Mesendoderm (in vitro differentiated cells): ENCODE data around the gene SYT17.

Experiments used
- DNase-seq: peaks from one replicate; pipeline ENCODE4 v3.0.0; 2013
- H2AK5ac ChIP-seq: 2 replicates; pipeline ENCODE4 v1.6.1; 2013; ENCODE audit warnings: low read length, inconsistent platforms
- H2BK120ac ChIP-seq: 2 replicates; pipeline ENCODE4 v1.6.1; 2013; ENCODE audit warnings: low read depth, mild to moderate bottlenecking, low read length, moderate library complexity, mixed read lengths
- H2BK15ac ChIP-seq: replicated peaks from 2 replicates; pipeline ENCODE4 v1.6.1; 2013; ENCODE audit warnings: low read depth, mild to moderate bottlenecking, moderate library complexity
- H2BK5ac ChIP-seq: 2 replicates; pipeline ENCODE4 v1.6.1; 2013; ENCODE audit warnings: low read length, inconsistent platforms
- H3K18ac ChIP-seq: 2 replicates; pipeline ENCODE4 v1.6.1; 2013; ENCODE audit warnings: mild to moderate bottlenecking, low read length, mixed read lengths
- H3K23ac ChIP-seq: one replicate; pipeline ENCODE4 v1.6.1; 2013; ENCODE audit warnings: low read length
- H3K27ac ChIP-seq: 2 replicates; pipeline ENCODE4 v1.5.1; 2013; ENCODE audit warnings: low read depth, mild to moderate bottlenecking, inconsistent platforms, low read length, moderate library complexity
- H3K27me3 ChIP-seq: 2 replicates; pipeline ENCODE4 v1.6.1; 2013; ENCODE audit warnings: low read length, control low read depth, mild to moderate bottlenecking, inconsistent platforms; ENCODE audit not compliant: insufficient read depth, poor library complexity
- H3K36me3 ChIP-seq: 2 replicates; pipeline ENCODE4 v1.6.1; 2013; ENCODE audit warnings: low read length, inconsistent platforms; ENCODE audit not compliant: control insufficient read depth, insufficient read depth
- H3K4ac ChIP-seq: one replicate; pipeline ENCODE4 v1.6.1; 2013; ENCODE audit warnings: low read depth, mild to moderate bottlenecking, low read length, moderate library complexity
- H3K4me1 ChIP-seq: 2 replicates; pipeline ENCODE4 v1.6.1; 2013; ENCODE audit warnings: low read depth, low read length, inconsistent platforms; ENCODE audit not compliant: control insufficient read depth
- H3K4me2 ChIP-seq: 2 replicates; pipeline ENCODE4 v1.6.1; 2013; ENCODE audit warnings: low read length
- H3K4me3 ChIP-seq: 2 replicates; pipeline ENCODE4 v1.5.1; 2013; ENCODE audit warnings: mild to moderate bottlenecking, low read length
- H3K56ac ChIP-seq: one replicate; pipeline ENCODE4 v1.6.1; 2013; ENCODE audit warnings: low read length
- H3K79me1 ChIP-seq: 2 replicates; pipeline ENCODE4 v1.6.1; 2013; ENCODE audit warnings: low read length, inconsistent platforms
- H3K79me2 ChIP-seq: 2 replicates; pipeline ENCODE4 v1.6.1; 2013; ENCODE audit warnings: mild to moderate bottlenecking, low read length; ENCODE audit not compliant: control insufficient read depth, insufficient read depth
- H3K9ac ChIP-seq: 2 replicates; pipeline ENCODE4 v1.6.1; 2013; ENCODE audit warnings: low read length, inconsistent platforms
- H4K5ac ChIP-seq: one replicate; pipeline ENCODE4 v1.6.1; 2013; ENCODE audit warnings: low read length
- H4K8ac ChIP-seq: one replicate; pipeline ENCODE4 v1.6.1; 2013; ENCODE audit warnings: low read depth, mild to moderate bottlenecking, control low read depth, low read length, moderate library complexity
- WGBS: extraction: QIAGEN DNeasy Blood & Tissue Kit; methylation state at CpG from one replicate; pipeline ENCODE4 v1.1.7; 2013; ENCODE audit warnings: low lambda C conversion rate, missing lambda C conversion rate; ENCODE audit not compliant: insufficient coverage; ENCODE audit errors: extremely low coverage; 5-methylcytosine and 5-hydroxymethylcytosine counted together

Gene SYT17

DNA sequence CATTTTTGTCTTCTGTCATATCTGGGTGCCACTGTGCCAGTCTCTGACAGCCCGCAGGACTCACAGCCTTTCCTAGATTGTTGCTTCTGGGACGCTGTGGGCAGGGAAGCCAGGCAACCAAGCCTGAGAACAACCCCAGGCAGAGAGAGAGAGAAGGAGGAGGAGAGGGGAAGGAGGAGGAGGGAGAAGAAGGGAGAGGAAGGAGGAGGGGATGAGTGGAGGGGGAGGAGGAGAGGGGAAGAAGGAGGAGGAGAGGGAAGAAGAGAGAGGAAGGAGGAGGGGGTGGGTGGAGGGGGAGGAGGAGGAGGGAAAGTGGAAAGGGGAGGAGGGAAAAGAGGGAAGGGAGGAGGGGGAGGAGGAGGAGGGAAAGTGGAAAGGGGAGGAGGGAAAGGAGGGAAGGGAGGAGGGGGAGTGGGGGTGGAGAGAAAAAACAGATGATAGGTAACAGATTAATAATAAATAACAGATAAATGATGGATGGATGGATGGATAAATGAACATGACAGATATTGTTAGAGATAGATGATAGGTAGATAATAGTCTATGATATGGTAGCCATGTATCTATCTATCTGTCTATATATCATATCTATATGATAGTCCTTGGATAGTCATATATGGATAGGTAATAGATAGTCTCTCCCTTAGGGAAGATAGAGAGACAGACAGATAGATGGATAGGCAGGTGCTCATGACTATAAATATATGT is 146.8 kb downstream of the SYT17 start:
- Histone ChIP-seq H3K9ac (no peak overlapping the region), H3K23ac (no peak overlapping the region), H2AK5ac (no peak overlapping the region), H3K4ac (no peak overlapping the region), H4K8ac (no peak overlapping the region), H3K18ac (no peak overlapping the region), H2BK120ac (no peak overlapping the region), H3K36me3 (no peaks in the 10 kb centered on the region), H2BK15ac (no peak overlapping the region), H3K4me3 (no peak overlapping the region), H3K79me2 (no peaks in the 10 kb centered on the region), H4K5ac (no peak overlapping the region), H3K56ac (no peak overlapping the region), H3K4me1 (no peaks in the 10 kb centered on the region), H3K4me2 (no peak overlapping the region), H2BK5ac (no peak overlapping the region), H3K27me3 (no peaks in the 10 kb centered on the region), H3K27ac (no peak overlapping the region), H3K79me1 (no peaks in the 10 kb centered on the region)
- WGBS, result no CpG with 5 or more reads among the region's 2 CpGs
- DNase-seq, result no peak

DNA sequence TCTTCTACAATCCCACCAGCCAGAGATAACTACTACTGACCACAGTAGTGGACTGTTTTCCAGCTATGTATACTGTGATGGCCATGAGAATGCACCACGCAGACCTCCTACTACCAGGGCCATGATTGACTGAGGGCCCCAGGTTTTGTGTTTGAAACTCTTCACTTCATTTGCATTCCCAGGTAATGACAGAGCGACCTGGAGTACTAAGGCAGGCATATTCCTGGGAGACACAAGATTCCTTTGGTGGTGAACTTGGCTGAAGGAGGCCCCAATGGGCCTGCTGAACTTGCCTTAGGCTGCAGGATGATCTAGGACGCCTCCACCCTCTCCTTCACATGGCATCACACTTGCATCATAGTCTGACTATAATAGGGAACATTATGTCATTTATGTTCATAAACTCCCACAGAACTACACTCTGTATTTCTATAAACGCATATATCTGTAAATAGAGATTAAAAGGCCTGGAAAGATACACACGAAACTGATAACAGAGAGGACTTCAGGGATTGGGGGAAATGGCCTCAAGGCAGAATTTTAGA is 147.9 kb downstream of the SYT17 start:
- Histone ChIP-seq H4K5ac (no peak overlapping the region), H3K4me2 (no peak overlapping the region), H3K36me3 (no peaks in the 10 kb centered on the region), H3K79me2 (no peaks in the 10 kb centered on the region), H3K18ac (no peak overlapping the region), H3K4ac (no peak overlapping the region), H2BK120ac (no peak overlapping the region), H3K4me3 (no peak overlapping the region), H3K56ac (no peak overlapping the region), H3K79me1 (no peaks in the 10 kb centered on the region), H3K4me1 (no peaks in the 10 kb centered on the region), H3K23ac (no peak overlapping the region), H3K27me3 (no peaks in the 10 kb centered on the region), H2BK5ac (no peak overlapping the region), H3K27ac (no peak overlapping the region), H2BK15ac (no peak overlapping the region), H4K8ac (no peak overlapping the region), H2AK5ac (no peak overlapping the region), H3K9ac (no peak overlapping the region)
- no peak for DNase-seq
- no CpG with 5 or more reads among the region's 5 CpGs for WGBS

DNA sequence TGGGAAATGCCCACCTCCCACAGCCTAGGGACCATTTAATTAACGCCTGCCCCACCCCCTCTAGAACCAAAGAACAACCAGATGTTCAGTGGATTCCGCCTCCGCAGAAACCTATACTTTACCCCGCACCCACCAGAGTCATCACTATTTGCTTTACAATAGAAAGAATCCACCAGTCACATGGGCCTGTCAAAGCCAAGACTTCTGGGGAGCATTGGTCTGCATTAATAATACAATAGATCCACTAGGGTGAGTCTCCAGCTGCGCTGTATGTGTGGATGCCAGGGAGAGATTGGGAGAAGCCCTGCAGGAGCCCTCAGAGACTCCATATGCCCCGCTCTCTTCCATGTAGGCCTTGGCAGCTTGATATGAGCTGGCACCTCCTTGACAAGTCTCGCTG is 148.8 kb downstream of the SYT17 start:
- Histone ChIP-seq H3K4me1 (no peaks in the 10 kb centered on the region), H2BK120ac (no peak overlapping the region), H3K9ac (no peak overlapping the region), H3K36me3 (no peaks in the 10 kb centered on the region), H3K27ac (no peak overlapping the region), H3K4me2 (no peak overlapping the region), H2BK5ac (no peak overlapping the region), H3K4me3 (no peak overlapping the region), H3K79me1 (no peaks in the 10 kb centered on the region), H4K8ac (no peak overlapping the region), H2AK5ac (no peak overlapping the region), H3K56ac (no peak overlapping the region), H3K18ac (no peak overlapping the region), H2BK15ac (no peak overlapping the region), H3K23ac (no peak overlapping the region), H3K4ac (no peak overlapping the region), H4K5ac (no peak overlapping the region), H3K79me2 (no peaks in the 10 kb centered on the region), H3K27me3 (no peaks in the 10 kb centered on the region)
- DNase-seq, result no peak
- no CpG with 5 or more reads among the region's 7 CpGs for WGBS
